Myocyte (in vitro differentiated cells): ENCODE results near the gene AP1S3. TPM values are rescaled to one million over a fixed set of nuclear protein-coding genes. Genes with fewer than 3 reads are reported as not detected.
A peak's percentile ranks its signal among the peaks of the same experiment; 100 is the strongest.

ENCODE experiments used
- DNase-seq: peaks from one replicate; pipeline ENCODE4 v3.0.0-alpha.2; 2012; ENCODE audit warnings: low read depth
- total RNA-seq: library from RNA; depleted of rRNA; stranded (reverse); fragments of >200 nt; gene quantifications from 2 replicates; pipeline ENCODE4 v1.2.3, GENCODE V29; 2014

AP1S3 gene
- total RNA-seq, 1 donor from 2014 or later: 0.11 TPM

DNA sequence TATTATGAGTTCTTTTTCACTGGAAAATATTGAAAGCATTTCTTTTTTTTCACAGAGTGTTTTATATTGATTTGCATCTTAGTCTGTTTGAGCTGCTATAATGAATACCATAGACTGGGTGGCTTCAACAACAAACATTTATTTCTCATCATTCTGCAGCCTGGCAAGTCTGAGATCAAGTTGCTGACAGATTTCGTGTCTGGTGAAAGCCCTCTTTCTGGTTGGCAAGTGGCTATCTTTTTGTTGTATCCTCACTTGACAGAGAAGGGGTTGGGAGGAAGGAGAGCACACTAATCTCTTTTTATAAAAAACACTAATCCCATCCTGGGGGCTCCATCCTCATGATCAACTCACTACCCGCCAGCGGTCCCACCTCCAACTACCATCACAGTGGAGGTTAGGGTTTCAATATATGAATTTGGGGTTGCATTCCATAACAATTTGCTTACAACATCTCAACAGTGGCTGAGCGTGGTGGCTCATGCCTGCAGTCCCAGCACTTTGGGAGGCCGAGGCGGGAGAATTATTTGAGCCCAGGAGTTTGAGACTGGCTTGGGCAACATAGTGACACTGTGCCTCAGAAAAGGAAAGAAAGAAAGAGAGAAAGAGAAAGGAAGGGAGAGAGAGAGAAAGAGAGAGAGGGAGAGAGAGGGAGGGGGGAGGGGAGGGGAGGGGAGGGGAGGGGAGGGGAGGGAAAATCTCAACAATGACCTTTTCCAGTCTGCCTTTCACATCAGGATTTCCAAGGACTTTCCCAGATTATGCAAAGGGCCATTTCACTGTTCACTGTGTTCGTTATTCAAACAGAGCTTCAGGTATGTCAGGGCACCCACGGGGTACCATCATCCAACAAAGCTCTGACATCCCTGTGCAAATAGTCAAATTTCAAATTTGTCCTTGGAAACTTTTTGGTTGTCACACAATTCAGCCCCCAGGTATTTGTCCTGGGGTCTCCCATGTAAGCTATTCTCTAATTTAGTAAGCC is 111.1 kb downstream of the AP1S3 start:
- DNase-seq: no peak

DNA sequence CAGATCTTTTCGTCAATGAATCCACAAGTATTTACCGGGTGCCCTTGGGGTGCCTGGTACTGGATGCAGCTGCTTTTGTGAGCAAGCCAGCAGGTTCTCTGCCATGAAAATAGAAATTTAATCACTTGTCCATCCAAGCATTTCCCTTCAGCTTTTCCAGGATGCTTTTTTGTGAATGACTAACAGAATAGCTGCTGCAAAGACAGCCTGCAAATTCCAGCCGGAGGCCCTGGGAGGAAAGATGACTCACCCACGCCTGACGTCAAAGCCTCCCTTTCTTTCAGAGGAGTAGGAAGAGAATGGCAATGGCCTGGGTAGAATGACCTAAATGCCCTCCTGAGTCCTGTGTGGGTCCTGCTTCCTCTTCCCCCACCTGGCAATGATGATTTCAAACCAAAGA is 111.9 kb downstream of the AP1S3 start:
- DNase-seq: peak; percentile 94

DNA sequence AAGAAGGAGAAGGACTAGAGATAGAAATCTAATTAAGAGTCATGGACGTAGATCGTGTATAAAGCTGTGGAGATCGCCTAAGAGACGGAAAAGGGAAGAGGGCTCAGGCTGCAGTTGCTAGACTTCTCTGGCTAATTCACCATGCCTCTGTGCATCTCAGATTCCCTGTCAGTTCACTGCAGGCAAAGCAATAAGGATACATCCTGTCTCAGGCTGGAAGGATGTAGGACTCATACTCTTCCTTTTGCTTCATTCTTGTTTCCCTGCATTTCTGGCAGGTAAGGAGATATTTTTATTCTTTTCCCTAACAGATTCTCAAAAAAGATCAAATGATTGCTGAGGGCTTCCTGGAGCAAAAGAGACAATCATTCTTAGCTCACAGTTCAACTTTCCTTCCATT is 112.5 kb downstream of the AP1S3 start:
- no peak for DNase-seq

DNA sequence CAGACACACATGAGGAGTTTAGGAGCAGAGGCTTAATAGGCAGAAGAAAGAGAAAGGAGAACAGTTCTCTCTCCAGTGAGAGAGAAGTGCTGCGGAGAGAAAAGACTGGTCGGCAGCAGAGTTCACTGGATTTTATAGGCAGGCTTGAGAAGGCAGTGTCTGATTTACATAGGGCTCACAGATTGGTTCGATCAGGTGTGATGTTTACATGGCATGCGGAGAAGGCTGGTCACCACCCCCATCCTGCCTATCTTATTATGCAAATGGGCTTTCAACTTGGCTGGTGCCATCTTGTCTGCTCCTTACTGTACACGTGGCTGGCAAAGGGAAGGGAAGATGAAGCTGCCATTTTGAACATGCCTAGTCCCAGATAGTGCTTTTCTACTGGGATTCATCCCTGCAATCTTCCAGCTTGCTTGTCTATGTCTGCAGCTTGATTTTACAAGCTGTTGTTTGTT is 113.4 kb downstream of the AP1S3 start:
- DNase-seq: no peak

DNA sequence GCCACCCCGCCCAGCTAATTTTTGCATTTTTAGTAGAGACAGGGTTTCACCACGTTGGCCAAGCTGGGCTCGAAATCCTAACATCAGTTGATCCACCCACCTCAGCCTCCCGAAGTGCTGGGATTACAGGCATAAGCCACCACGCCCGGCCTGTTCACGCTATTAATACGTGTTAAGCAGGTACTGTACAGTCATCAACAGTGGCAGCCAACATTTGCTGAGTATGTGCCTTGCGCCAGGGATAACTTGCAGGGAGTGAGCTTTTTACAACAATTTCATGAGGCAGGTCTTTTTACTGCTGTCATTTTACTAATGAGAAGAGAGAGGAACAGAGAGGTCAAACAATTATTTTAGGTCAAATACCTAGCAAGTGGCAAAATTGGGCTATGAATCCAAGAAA is 115.2 kb downstream of the AP1S3 start:
- no peak for DNase-seq

DNA sequence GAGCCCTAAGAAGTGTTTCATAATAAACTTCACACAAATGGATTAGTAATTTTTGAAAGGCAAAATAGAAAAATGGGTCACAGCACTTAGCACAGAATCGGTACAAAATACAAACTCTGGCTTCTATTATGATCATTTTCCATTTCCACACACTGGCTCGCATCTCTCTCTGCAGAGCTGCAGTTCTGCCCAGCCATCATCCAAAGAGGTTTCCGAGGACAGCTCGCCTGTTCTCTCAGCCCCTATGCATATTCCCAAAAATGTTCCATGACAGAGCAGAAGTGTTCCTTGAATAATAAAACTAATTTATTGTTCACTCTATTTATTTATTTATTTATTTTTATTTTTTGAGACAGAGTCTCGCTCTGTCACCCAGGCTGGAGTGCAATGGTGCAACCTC is 115.6 kb downstream of the AP1S3 start:
- DNase-seq: no peak

DNA sequence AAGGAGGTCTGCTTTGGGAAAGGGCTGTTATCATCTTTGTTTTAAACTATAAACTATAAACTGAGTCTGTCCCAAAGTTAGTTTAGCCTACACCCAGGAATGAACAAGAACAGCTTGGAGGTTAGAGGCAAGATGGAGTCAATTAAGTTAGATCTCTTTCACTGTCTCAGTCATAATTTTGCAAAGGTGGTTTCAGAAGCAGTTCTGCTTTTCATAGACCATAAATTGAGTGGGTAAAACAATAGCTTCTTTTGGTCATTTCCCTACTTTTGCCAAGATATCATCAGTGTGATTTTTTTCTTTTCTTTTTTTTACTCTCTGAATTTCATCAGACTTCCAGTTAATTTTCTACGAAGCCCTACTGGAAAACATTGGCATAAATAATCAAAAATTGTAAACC is 117.0 kb downstream of the AP1S3 start:
- DNase-seq: no peak

DNA sequence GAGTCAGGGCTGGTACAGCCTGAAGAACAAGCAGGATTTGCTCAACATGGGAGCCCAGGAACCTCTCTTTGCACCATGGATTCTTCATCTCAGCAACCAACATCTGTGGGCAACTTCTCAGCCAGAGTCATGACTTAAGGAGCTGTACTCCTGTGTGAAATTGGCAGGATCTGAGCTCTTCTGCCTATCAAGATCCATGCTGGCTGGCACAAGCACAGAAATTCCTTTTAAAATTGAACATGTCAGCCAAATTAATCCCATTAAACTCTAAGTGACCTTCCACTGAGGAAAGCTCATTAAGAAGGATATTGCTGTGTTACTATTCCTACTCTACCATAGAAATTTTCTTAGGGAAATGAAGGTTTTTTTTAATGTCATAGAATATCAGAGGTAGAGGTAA is 124.7 kb downstream of the AP1S3 start:
- no peak for DNase-seq

DNA sequence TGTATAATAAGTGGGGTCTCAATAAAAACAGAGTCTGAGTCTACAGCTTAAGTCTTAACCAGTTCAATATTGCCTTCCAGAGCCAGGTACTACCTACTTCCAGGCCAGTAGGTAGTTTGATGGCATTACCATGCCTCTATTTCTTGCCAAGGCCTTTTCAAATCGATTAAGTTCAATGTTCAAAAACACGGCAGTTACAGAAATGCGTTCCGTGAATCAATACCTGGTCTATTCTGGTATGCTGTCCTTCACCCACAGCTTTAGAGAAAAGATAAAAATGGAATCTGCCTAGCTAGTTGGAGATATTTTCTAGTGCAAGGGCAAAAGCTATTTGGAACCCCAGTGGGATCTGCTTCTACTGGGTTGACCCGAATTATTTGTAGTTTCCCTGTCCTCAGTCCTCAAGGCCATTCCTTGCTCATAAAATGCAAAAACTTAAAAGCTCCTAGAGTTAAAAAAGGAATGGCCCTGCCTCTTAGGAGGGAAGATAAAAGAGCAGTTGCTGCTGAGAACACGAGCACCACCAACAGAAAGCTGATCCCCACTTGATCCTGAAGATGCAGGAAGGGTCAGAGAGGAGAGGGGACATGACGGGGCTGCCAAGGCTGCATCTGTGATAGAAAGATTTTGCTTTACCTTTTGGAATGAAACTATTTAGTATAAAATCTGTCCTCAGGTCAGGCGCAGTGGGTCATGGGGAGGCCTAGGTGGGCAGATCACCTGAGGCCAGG is 125.6 kb downstream of the AP1S3 start:
- DNase-seq: no peak

Other genes with a start within 250 kb of the AP1S3 start
- 81.7 and 112 TPM in 2 replicates for gene SCG2, start 235.2 kb downstream of the AP1S3 start, total RNA-seq
- gene WDFY1, start 107.8 kb upstream of the AP1S3 start, total RNA-seq: 34.5 and 39.1 TPM in 2 replicates
- gene MRPL44, start 119.9 kb upstream of the AP1S3 start, total RNA-seq: 48.1 and 50.7 TPM in 2 replicates
- 23.6 and 26.9 TPM in 2 replicates for gene SERPINE2, start 201.7 kb upstream of the AP1S3 start, total RNA-seq